GM18873 (cell line): Measurements from ENCODE around the gene DOCK1.
"Not testable (repeated sequence)": the region's sequence is repeated elsewhere in the genome, so short reads cannot be mapped to it uniquely, and the experiment has no call there.

Experiments used
- ATAC-seq: cut with Tn5 transposase; IDR thresholded peaks from one replicate; pipeline ENCODE4 v1.9.1; 2021; ENCODE audit warnings: mild to moderate bottlenecking, moderate library complexity, moderate number of reproducible peaks; ENCODE audit not compliant: unreplicated experiment, low FRiP score

The DOCK1 gene

GRCh38 chr10:127292888-127293287 is 387.7 kb downstream of the DOCK1 start:
- ATAC-seq = no peak

GRCh38 chr10:127293640-127294039 is 388.4 kb downstream of the DOCK1 start:
- no peak for ATAC-seq

DNA sequence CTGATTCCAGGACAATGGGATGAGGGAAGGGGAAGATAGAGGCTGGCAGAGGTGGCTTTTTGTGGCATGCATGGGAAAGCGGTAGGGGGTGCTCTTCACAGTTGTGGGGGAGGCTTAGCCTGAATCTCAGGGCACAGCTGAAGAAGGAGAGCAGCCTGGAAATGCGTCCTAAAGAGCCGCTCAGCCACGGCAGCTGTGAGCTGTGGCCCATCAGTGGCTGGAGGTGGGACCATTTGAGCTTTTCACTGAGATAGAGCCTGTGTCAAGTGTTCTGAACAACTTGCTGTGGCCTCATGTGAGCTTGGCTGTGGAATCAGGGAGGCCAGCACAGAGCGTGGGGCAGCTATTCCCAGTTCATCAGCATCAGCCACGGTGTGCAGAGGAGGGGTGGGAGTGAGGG is 391.5 kb downstream of the DOCK1 start:
- no peak for ATAC-seq

DNA sequence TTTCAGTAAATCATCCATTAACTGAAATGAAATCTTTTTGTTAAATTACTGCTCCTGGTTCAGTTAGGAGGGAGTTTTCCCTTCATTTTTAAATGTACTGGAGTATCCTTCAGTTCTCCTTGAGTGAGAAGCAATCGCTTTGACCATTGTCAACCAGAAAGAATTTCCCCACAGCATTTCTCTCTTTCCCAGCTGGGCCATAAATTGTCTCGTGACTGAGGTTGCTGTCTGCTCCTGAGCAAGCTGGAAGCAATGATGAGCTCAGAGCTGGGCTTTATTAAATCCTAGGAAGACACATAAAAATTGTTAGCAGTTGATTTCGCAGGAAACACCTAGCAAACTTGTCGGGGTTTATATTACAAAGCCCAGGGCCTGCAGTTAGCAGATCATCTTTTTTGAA is 393.2 kb downstream of the DOCK1 start:
- ATAC-seq = no peak

DNA sequence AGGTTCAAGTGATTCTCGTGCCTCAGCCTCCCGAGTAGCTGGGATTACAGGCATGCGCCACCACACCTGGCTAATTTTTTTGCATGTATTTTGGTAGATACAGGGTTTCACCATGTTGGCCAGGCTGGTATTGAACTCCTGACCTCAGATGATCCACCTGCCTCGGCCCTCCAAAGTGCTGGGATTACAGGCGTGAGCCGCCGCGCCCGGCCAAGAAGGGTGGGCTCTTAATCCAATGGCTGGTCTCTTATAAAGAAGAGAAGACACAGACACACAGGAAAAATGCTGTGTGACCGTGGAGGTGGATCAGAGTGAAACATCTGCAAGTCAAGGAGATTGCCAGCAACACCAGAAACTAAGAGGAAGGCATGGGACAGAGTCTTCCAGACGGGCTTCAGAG is 394.0 kb downstream of the DOCK1 start:
- ATAC-seq = not testable (repeated sequence)

GRCh38 chr10:127299956-127300689 is 394.9 kb downstream of the DOCK1 start:
- no peak for ATAC-seq

- no peak for ATAC-seq
Observed at GRCh38 chr10:127300868-127301321, 395.7 kb downstream of the DOCK1 start.

GRCh38 chr10:127302343-127302742 is 397.1 kb downstream of the DOCK1 start:
- no peak for ATAC-seq

DNA sequence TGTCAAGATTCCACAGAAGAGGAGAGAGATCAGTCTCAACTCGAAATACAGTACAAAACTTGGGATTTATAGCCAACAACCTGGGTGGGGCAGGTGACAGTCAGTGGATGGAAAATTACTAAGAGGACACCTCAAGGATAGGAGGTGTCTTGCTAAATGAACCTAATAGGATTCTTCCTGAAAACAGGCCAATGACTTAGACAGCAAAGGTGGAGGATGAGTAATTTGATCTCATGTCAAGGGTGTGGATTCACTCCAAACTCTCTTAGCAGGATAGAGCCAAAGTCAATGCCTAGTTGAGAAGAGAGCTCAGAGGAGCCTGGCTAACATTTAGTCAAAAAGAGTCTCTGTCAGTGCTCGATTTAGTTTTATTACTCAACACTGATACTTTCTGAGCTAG is 397.9 kb downstream of the DOCK1 start:
- no peak for ATAC-seq

GRCh38 chr10:127303746-127304145 is 398.5 kb downstream of the DOCK1 start:
- no peak for ATAC-seq

DNA sequence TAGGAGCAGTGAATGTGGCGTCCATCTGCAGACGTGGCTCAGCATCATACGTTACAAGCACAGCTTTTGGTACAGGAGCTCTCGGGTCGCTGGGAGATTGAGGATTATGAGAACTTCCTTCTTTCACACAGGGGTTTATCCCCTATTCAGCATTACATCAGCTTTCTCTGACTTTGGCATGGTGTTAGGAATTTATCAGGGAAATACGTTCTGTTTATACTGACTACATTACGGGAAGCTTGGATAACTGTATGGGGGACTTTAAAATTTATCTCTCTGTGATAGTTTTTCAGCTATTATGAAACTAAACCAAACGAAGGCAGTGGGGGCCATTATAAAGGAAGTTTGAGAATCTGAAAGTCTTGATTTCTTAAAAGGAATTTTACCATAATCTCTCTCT is 401.3 kb downstream of the DOCK1 start:
- ATAC-seq = no peak

- ATAC-seq = no peak
Observed at GRCh38 chr10:127307338-127307737, 402.1 kb downstream of the DOCK1 start.

- no peak for ATAC-seq
Observed at GRCh38 chr10:127308031-127308430, 402.8 kb downstream of the DOCK1 start.

GRCh38 chr10:127309619-127310018 is 404.4 kb downstream of the DOCK1 start:
- not testable (repeated sequence) for ATAC-seq

DNA sequence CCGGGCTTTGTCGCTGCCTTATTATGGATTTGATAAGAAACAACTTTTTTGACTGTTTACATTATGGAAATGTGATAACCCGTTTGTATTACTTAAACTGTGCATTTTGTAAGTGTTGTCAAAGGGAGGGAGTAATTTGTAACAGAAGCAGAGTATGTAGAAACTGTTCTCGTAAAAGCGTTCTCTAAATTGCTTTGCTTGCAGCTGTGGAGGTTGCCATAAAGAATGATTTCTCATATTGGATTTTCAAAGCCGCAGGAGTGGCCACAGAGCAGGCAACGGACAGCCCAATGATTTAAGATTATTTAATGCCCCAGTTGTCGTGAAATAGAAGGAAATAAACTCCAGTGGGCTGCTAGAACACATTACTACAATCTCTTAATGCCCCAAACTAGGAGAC is 405.2 kb downstream of the DOCK1 start:
- no peak for ATAC-seq

DNA sequence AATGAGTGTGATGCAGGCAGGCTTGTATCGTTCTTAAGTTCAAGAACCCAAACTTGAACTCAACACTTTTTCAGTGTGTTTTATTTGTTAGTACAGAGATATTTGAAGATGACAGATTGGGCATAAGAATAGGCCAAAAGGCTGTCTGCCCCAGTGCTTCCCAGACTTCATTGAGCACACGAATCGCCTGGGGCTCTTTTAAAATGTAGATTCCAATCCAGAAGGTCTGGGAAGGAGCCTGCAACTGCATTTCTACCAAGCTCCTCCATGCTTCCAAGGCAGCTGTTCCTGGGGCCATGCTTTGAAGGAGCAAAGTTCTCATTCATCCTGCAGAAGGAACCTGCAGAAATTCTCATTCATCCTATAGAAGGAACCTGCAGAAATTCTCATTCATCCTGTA is 405.7 kb downstream of the DOCK1 start:
- ATAC-seq = no peak

DNA sequence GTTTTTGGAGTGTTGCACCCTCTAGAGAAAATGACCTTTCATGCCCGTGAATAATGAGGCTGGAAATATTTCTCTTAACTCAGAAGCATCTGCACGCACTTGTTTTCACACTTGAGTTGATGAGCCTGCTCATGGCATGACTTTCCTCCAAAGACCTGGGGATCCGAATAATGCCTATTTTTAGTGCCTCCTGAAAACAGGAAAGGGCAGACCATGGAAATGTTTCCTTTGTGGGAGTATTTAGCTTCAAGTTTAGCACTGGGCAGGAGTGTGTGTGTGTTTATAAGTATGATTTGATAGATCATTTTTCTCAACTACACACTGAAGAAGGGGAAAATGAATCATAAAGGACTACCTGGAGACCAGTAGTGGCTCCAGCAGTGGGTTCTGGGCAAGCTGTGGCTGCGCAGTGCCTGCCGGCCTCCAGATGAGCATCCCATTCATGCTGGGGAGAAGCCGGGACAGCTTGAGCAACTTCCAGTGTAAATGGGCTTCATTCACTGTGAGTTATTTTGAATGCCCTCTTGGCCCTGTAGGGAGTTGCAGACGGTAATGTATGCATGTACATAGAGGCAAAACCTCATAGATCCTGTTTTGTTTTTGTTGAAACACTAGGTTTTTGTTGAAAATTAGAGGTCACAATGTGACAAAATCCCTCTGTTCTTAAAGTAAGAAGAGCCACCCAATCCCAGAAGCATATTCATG is 408.9 kb downstream of the DOCK1 start:
- ATAC-seq = no peak

- ATAC-seq = no peak
Observed at GRCh38 chr10:127314797-127315196, 409.6 kb downstream of the DOCK1 start.

DNA sequence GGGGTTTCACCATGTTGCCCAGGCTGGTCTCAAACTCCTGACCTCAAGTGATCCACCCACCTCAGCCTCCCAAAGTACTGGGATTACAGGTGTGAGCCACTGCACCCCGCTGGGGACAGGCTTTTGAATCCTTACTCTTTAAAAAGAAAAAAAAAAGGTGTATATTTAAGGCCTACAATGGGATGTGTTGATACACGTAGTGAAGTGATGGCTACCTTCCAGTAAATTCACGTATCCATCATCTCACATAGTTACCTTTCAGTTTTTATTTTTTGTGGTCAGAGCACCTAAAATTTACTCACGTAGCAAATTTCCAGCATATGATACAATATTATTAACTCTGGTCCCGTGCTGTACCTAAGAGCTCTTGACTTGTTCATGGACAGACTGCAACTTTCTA is 410.7 kb downstream of the DOCK1 start:
- ATAC-seq = no peak

DNA sequence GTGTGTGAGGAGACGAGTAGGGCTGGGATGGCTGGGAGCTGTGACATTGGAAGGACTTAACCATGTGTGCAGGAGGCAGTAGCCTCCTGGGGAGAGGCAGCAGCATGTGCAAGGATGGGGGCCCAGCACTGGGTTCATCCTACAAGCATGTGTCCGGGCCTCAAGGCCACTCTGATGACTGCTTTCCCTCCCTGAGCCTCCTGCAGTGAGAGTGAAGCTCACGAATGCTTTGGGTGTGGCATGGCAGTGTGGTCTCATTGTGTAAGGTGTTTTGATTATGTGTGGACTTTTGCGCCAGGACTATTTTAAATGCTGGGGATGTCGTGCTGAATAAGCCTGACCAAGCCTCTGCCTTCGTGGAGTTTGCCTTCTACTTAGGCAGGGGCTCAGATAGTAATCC is 413.2 kb downstream of the DOCK1 start:
- no peak for ATAC-seq

GRCh38 chr10:127319271-127319670 is 414.0 kb downstream of the DOCK1 start:
- ATAC-seq = no peak

DNA sequence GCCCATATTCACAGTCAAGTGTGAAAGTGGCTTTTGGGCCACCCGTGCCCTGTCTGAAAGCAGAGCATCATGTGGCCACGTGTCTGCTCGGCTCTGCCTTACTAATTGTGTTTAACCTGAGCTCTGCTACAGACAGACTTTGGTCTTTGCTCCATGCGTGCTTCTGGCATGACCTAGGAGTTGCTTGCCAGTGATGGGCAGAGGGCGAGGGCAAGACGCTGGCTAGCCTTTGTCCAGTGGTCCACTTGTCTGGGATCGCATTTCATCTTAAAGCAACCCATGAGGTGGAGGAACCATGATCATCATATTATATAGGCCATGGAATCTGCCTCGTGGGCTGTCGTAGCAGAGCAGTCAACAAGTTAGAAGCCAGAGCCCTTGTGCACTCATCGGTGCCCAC is 414.5 kb downstream of the DOCK1 start:
- no peak for ATAC-seq
